Gastroesophageal sphincter (tissue), 3 donors: ENCODE data around the gene MRPL57.

Experiments
- EP300 ChIP-seq: sonication (generic); formaldehyde crosslinking; IDR thresholded peaks from one replicate; pipeline ENCODE4 v1.6.1; 2017; ENCODE audit warnings: antibody characterized with exemption, mild to moderate bottlenecking
- POLR2A ChIP-seq, 2 donors: fragments of 450-650 bp; IDR thresholded peaks; one replicate each; pipeline ENCODE4 v1.6.1; 2017; ENCODE audit warnings: antibody characterized with exemption in 2 of 2, mild to moderate bottlenecking in 2 of 2, moderate library complexity in 1 of 2
- POLR2AphosphoS5 ChIP-seq: sonication (generic); formaldehyde crosslinking; IDR thresholded peaks from one replicate; pipeline ENCODE4 v1.6.1; 2017; ENCODE audit warnings: antibody characterized with exemption
- TF ChIP-seq, protein P1 (sequence below), 4 experiments: fragments of 200-600 bp in 2 of 4; fragments of 450-650 bp in 2 of 4; sonication (generic) in 1 of 4; IDR thresholded peaks; one replicate each; pipeline ENCODE4 v1.5.1; 2017 to 2019; ENCODE audit warnings: antibody characterized with exemption in 4 of 4, mild to moderate bottlenecking in 2 of 4, moderate library complexity in 2 of 4

GRCh38 chr13:21150013-21150412, 26.4 kb upstream of the MRPL57 start:
- TF ChIP-seq POLR2A (IDR thresholded peaks at IDR 0.05) (no peak), POLR2AphosphoS5 (no peak), EP300 (no peak)
- TF ChIP-seq, protein P1, sequence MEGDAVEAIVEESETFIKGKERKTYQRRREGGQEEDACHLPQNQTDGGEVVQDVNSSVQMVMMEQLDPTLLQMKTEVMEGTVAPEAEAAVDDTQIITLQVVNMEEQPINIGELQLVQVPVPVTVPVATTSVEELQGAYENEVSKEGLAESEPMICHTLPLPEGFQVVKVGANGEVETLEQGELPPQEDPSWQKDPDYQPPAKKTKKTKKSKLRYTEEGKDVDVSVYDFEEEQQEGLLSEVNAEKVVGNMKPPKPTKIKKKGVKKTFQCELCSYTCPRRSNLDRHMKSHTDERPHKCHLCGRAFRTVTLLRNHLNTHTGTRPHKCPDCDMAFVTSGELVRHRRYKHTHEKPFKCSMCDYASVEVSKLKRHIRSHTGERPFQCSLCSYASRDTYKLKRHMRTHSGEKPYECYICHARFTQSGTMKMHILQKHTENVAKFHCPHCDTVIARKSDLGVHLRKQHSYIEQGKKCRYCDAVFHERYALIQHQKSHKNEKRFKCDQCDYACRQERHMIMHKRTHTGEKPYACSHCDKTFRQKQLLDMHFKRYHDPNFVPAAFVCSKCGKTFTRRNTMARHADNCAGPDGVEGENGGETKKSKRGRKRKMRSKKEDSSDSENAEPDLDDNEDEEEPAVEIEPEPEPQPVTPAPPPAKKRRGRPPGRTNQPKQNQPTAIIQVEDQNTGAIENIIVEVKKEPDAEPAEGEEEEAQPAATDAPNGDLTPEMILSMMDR (IDR thresholded peaks at IDR 0.05): no peak
